Activated CD4-positive, CD25-positive, alpha-beta regulatory T cell (primary cell): Measurements from ENCODE around the gene GPR153.

Source experiments
- DNase-seq, 4 experiments: peaks; one replicate each; lab custom pipeline; 2025; lab: John Stamatoyannopoulos, UW

Gene GPR153

DNA sequence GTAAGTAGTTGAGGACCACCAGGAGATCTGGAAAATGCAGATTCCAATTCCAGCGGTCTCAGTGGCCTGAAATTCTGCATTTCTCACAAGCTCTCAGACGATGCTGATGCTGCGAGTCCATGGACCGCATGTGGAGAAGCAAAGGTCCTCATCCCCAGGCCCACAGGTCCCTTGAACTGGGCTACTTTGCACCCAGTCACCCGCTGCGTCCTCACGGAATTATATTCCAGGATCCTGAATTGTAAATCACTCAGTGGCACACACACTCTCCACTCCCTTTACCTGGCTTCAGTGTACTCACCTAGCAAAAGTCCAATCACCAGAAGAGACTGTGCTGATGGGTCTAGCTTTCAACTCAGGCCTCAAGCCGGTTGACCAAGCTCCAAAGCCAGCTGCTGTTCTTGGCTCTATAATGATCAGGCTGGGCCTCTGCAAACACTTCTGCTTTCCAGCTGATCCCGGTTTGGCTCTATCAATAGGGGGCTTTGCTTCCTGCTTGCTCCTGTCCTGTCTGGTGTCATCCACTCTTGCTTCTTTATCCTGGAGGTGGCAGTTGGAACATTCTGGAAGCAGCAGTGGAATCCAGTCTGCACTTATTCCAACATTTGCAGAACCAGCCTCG, 60.6 kb downstream of the GPR153 start:
- no peak for DNase-seq

DNA sequence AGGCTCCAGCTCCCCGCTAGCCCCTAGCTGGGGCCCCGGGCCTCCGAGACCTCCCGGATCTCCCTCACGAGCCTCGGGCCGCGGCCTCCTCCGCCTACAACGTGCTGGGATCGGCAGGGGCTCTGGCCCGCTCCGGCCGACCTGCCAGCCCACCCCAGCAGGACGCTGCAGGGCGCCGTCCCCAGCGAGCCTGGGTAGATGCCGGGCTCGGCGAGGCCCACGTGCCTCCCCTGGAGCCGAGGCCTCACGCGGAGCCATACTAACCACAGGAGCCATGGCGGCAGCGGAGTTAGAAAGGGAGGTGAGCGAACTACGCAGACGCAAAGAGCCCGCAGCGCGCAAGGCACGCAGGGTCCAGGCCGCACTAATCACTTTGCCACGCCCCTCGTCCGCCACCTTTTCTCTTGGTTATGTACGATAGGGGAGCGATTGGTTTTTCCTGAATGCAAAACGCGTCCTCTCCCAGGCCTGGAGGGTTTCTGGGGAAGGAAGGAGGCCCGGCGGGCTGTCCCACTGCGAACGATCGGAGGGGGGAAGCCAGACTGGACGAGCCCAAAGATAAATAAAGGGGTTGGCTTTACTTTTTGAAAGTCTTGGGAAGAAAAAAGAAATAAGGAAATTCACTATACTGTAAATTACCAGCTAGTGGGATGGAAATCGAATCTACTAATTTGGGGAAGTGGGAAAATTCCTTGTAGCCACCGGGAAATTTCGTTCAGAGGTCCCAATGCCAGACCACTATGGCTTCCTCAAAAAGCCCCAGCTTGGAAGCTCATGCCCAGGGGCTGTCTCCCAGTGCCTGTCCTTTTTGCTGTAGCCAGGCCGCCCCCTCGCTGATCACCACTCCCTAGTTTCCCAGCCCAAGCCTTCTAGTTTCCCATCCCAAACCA, 61.4 kb downstream of the GPR153 start, which contains the start of gene RPL22:
Gene RPL22 (minus strand): TSS at position 298 of the 890 bp plus-strand sequence. CDS start 22 bp downstream, at position 276.
- peak; percentile 89 to 93 (median 92) for DNase-seq

DNA sequence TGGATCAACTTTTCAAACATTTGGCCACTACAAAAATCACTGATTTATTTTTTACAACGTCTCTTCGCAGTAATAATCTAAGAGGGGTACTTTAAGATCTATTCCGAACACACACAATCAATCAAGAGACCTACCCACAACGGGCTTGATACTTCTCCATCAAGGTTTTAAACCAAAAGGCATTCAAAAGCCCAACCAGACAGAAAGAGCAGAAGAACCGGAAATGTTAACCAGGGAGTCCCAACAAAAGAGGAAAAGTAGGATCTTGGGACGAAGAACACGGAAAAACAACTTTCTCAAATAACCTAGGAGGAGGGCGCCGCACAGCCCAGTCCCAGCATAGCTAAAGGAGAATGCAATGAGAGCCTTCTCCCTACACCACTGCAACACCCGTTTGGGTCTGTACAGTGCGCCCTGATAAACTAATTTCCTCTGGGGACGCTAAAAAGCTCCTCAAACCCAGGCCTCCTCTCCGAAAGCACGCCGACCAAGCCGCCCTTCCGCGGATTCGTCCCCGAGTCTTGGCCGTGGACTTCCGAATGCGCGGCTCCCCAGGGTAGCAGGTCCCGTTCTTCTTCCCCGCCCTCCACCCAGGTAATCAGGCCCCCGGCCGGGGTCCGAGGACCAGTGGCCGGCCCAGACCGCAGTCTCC, 62.1 kb downstream of the GPR153 start:
- DNase-seq, result peak in 1 of 4 experiments; percentile 19

DNA sequence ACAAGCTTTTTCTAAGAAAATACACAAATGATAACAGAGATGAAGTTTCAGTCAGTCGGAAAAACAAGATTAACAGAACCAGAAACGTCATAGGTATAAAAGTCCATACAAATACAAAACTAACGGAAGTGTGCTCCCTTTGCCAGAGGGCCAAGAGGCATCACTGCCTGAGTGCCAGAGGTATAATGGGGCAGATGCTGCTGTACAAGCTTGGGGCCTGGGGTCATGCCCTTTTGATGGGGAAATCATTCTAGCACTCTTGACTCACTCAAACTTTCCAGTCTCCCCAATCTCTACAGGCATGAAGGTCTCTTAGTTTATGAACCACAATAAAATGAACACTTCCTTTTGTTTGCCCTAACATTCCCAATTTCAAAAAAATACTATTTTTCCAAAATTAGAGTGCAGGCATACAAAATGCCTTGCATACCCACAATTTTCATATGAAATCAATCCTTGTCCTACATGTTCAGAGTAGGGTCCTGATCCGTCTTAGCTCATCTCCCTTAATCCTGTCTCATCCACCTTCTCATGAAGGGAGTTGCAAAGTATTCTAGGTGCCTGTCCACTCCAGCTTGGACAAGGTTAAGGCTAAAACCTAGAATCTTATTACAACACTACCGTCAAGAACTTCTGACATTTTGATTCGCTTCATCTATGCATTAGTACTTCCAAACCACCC, 63.0 kb downstream of the GPR153 start:
- DNase-seq, result no peak
